Endothelial cell of umbilical vein (primary cell): Measurements from ENCODE around the gene KRT32.

Source experiments
- EZH2 ChIP-seq: IDR thresholded peaks from 2 replicates; pipeline ENCODE4 v1.6.1; 2012; ENCODE audit warnings: borderline replicate concordance, low read depth, mild to moderate bottlenecking, moderate library complexity, low read length, inconsistent platforms; ENCODE audit not compliant: severe bottlenecking
- GATA2 ChIP-seq: IDR thresholded peaks from 2 replicates; pipeline ENCODE4 v1.7.0; 2011; ENCODE audit warnings: low read depth, mild to moderate bottlenecking, moderate library complexity, mixed read lengths, low read length; ENCODE audit not compliant: insufficient read length, insufficient read depth
- MAX ChIP-seq: IDR thresholded peaks from 2 replicates; pipeline ENCODE4 v1.6.1; 2011; ENCODE audit not compliant: insufficient read depth, insufficient read length
- POLR2A ChIP-seq: IDR thresholded peaks from 2 replicates; pipeline ENCODE4 v1.6.1; 2012; ENCODE audit warnings: low read depth, mild to moderate bottlenecking, control low read depth, low read length
- POLR2AphosphoS5 ChIP-seq: IDR thresholded peaks from 2 replicates; pipeline ENCODE4 v1.6.1; 2012; ENCODE audit warnings: low read depth, mild to moderate bottlenecking, control low read depth, low read length, moderate library complexity; ENCODE audit not compliant: insufficient read depth
- TF ChIP-seq, protein P1 (sequence below), 2 donors: IDR thresholded peaks; 1 replicate in 1 of 2; 2 replicates in 1 of 2; pipeline ENCODE4 v1.5.1; 2011; ENCODE audit warnings: low read length in 2 of 2, mild to moderate bottlenecking in 2 of 2, moderate library complexity in 2 of 2, control low read depth in 1 of 2, inconsistent platforms in 1 of 2, low read depth in 1 of 2; ENCODE audit not compliant: insufficient read depth in 1 of 2; ENCODE audit errors: extremely low read depth in 1 of 2

DNA sequence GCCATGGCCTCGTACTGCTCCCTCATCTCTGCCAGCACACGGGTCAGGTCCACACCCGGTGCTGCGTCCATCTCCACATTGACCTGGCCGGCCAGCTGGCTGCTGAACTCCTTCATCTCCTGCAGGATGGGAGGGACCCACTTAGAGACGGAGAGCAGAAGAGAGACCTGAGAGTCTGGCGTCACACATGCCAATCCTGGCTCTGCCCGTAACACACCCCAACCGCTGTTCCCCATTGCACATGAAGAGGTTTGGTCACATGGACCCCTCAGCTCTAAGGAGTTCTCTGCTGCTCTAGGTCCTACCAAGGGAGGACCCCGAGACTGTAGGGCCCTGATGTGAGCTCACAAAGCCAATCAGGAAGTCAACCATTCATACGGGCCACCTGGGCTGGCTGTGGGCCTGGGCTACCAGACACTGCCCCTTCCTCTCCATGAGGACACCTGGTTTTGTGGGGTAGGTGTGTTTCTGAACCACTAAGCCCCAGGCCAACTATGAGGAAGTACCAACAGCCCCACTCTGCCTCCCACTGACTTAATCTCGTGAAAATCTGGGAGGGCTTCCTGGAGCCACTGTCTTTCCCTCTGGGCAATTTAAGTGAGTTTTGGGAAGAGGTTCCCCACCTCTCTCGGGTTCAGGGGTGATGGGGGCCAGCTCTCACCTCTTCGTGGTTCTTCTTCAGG lies 49.1 kb upstream of the KRT32 start:
- TF ChIP-seq, protein P1, sequence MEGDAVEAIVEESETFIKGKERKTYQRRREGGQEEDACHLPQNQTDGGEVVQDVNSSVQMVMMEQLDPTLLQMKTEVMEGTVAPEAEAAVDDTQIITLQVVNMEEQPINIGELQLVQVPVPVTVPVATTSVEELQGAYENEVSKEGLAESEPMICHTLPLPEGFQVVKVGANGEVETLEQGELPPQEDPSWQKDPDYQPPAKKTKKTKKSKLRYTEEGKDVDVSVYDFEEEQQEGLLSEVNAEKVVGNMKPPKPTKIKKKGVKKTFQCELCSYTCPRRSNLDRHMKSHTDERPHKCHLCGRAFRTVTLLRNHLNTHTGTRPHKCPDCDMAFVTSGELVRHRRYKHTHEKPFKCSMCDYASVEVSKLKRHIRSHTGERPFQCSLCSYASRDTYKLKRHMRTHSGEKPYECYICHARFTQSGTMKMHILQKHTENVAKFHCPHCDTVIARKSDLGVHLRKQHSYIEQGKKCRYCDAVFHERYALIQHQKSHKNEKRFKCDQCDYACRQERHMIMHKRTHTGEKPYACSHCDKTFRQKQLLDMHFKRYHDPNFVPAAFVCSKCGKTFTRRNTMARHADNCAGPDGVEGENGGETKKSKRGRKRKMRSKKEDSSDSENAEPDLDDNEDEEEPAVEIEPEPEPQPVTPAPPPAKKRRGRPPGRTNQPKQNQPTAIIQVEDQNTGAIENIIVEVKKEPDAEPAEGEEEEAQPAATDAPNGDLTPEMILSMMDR (IDR thresholded peaks at IDR 0.05; ENCODE audit: extremely low read depth in 1 of 2, insufficient read depth in 1 of 2, low read depth in 1 of 2, low read length in 2 of 2): no peak
- TF ChIP-seq POLR2AphosphoS5: no peak
- TF ChIP-seq EZH2: no peak
- TF ChIP-seq MAX: no peak
- TF ChIP-seq POLR2A: no peak
- TF ChIP-seq GATA2: no peak
